Forelimb muscle (tissue), 1 donor: ENCODE results near the gene PLAC1. TPM values are rescaled to one million over a fixed set of nuclear protein-coding genes. Genes with fewer than 3 reads are reported as not detected.

Experiments
- DNase-seq: peaks from one replicate; pipeline ENCODE4 v3.0.0-alpha.2; 2013; ENCODE audit warnings: low read depth
- polyA plus RNA-seq: library from polyadenylated mRNA; unstranded; fragments of 120-200 nt; gene quantifications from one replicate; pipeline ENCODE4 v1.2.1, GENCODE V29; 2013; ENCODE audit not compliant: insufficient read length

The PLAC1 gene
- polyA plus RNA-seq, 1 donor, result 1.8 TPM

- no peak for DNase-seq
Observed at GRCh38 chrX:134631426-134632346, 26.6 kb downstream of the PLAC1 start.

- DNase-seq, result no peak
Observed at GRCh38 chrX:134628663-134629062, 29.6 kb downstream of the PLAC1 start.

GRCh38 chrX:134626434-134626833 lies 31.8 kb downstream of the PLAC1 start:
- DNase-seq, result no peak

- no peak for DNase-seq
Observed at GRCh38 chrX:134625315-134625718, 33.0 kb downstream of the PLAC1 start.

- no peak for DNase-seq
Observed at GRCh38 chrX:134624046-134624430, 34.2 kb downstream of the PLAC1 start.

- DNase-seq, result no peak
Observed at GRCh38 chrX:134623293-134624045, 34.8 kb downstream of the PLAC1 start.

- no peak for DNase-seq
Observed at GRCh38 chrX:134622813-134623185, 35.5 kb downstream of the PLAC1 start.

GRCh38 chrX:134622056-134622812 lies 36.0 kb downstream of the PLAC1 start:
- DNase-seq, result no peak

GRCh38 chrX:134619838-134620237 lies 38.4 kb downstream of the PLAC1 start:
- DNase-seq, result no peak

- no peak for DNase-seq
Observed at GRCh38 chrX:134613396-134613795, 44.9 kb downstream of the PLAC1 start.

- DNase-seq, result no peak
Observed at GRCh38 chrX:134608153-134608552, 50.1 kb downstream of the PLAC1 start.

- DNase-seq, result no peak
Observed at GRCh38 chrX:134607523-134607922, 50.7 kb downstream of the PLAC1 start.

GRCh38 chrX:134604701-134605311 lies 53.5 kb downstream of the PLAC1 start:
- DNase-seq, result no peak

- DNase-seq, result peak; percentile 49
Observed at GRCh38 chrX:134603806-134604700, 54.2 kb downstream of the PLAC1 start.

GRCh38 chrX:134602410-134602809 lies 55.9 kb downstream of the PLAC1 start:
- DNase-seq, result no peak

- no peak for DNase-seq
Observed at GRCh38 chrX:134601240-134601765, 57.0 kb downstream of the PLAC1 start.

- DNase-seq, result no peak
Observed at GRCh38 chrX:134600714-134601113, 57.6 kb downstream of the PLAC1 start.

GRCh38 chrX:134599184-134599914 lies 58.9 kb downstream of the PLAC1 start:
- DNase-seq, result peak; percentile 78

- DNase-seq, result no peak
Observed at GRCh38 chrX:134592303-134592702, 66.0 kb downstream of the PLAC1 start.

- no peak for DNase-seq
Observed at GRCh38 chrX:134591502-134591901, 66.8 kb downstream of the PLAC1 start.
